NB4 (cell line): ENCODE data around the gene IFNE.

Experiments
- DNase-seq: peaks from one replicate; pipeline ENCODE4 v3.0.0; 2010; ENCODE audit warnings: low read depth
- H3K4me3 ChIP-seq: one replicate; pipeline ENCODE4 v1.5.1; 2011; ENCODE audit warnings: mild to moderate bottlenecking, low read depth, low read length, moderate library complexity
- MAX ChIP-seq: IDR thresholded peaks from 2 replicates; pipeline ENCODE4 v1.6.1; 2011; ENCODE audit warnings: low read depth, low read length
- MYC ChIP-seq: IDR thresholded peaks from 2 replicates; pipeline ENCODE4 v1.6.1; 2011; ENCODE audit warnings: low read depth, low read length
- POLR2A ChIP-seq: IDR thresholded peaks from 2 replicates; pipeline ENCODE4 v1.6.1; 2011; ENCODE audit warnings: mild to moderate bottlenecking; ENCODE audit not compliant: insufficient read length; ENCODE audit errors: extremely low read depth
- TF ChIP-seq, protein P1 (sequence below): IDR thresholded peaks from one replicate; pipeline ENCODE4 v1.5.1; 2012; ENCODE audit warnings: low read depth, low read length

IFNE gene

GRCh38 chr9:21505425-21506179, 23.5 kb upstream of the IFNE start:
- TF ChIP-seq MYC (no peak), POLR2A (no peak), MAX (no peak)
- TF ChIP-seq, protein P1, sequence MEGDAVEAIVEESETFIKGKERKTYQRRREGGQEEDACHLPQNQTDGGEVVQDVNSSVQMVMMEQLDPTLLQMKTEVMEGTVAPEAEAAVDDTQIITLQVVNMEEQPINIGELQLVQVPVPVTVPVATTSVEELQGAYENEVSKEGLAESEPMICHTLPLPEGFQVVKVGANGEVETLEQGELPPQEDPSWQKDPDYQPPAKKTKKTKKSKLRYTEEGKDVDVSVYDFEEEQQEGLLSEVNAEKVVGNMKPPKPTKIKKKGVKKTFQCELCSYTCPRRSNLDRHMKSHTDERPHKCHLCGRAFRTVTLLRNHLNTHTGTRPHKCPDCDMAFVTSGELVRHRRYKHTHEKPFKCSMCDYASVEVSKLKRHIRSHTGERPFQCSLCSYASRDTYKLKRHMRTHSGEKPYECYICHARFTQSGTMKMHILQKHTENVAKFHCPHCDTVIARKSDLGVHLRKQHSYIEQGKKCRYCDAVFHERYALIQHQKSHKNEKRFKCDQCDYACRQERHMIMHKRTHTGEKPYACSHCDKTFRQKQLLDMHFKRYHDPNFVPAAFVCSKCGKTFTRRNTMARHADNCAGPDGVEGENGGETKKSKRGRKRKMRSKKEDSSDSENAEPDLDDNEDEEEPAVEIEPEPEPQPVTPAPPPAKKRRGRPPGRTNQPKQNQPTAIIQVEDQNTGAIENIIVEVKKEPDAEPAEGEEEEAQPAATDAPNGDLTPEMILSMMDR, result no peak
- no peak overlapping the region for H3K4me3 ChIP-seq
- DNase-seq, result no peak

DNA sequence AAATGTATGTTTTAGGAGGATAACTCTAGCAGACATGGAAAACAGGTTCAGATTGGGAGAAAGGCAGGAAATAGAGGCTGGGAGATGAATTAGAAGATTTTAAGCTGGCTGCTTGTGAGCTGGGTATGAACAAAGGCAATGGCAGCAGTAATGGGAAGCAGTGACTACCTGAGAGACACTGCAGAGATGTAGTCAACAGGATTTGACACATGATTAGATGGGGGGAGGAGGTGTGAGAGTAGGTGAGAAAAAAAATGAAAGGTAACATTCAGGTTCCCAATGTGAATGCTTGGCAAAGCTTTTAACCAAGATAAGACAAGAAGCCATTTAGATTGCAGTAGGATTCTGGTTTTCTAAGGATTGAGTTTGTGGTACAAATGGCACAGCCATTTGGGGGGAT, 22.8 kb upstream of the IFNE start:
- TF ChIP-seq, protein P1, result no peak
- no peak overlapping the region for H3K4me3 ChIP-seq
- DNase-seq, result no peak

GRCh38 chr9:21504113-21504512, 22.0 kb upstream of the IFNE start:
- no peak overlapping the region for H3K4me3 ChIP-seq
- no peak for TF ChIP-seq MYC
- no peak for TF ChIP-seq POLR2A
- TF ChIP-seq MAX, result no peak
- TF ChIP-seq, protein P1, result no peak
- no peak for DNase-seq

DNA sequence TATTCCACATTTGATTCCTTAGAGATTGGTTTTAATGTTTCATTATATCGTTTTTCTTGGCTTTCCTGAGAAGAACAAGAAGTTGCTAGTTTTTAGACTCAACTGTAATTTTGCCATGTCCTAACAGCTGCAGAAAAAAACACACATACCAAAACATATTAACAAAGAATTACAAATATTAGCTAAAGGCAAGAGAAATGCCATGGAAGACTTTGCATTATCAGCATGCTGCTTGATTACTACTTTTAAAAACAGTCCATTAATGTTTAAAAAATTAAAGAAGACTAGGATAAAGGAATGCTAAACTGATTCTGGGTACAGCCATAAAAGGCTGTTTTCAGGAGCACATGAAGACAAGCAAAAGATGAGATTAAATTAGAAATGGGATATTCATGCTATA, 20.5 kb upstream of the IFNE start:
- TF ChIP-seq, protein P1, result no peak
- TF ChIP-seq POLR2A (no peak), MAX (no peak)
- no peak for DNase-seq
- no peak overlapping the region for H3K4me3 ChIP-seq

DNA sequence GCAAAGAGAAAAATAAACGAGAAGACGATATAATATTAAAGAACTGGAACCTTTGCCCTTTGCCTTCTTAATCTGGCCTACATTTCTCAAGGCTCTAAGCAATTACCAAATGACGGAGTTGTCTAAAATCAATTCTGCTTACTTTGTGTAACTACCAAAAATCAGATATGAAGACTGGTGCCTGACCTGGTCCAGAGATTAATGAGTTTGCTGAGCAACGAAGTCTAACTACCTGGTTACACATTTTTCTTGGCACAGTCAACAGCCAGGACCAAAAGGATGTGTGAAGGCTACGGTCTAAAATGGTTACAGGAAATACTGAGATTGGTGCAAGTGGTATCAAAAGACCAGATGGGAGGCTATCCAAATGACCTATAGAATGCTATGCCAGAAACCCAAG, 17.8 kb upstream of the IFNE start:
- DNase-seq, result no peak
- no peak for TF ChIP-seq MAX
- TF ChIP-seq POLR2A, result no peak
- TF ChIP-seq, protein P1, result no peak
- TF ChIP-seq MYC, result no peak
- H3K4me3 ChIP-seq, result no peak overlapping the region

DNA sequence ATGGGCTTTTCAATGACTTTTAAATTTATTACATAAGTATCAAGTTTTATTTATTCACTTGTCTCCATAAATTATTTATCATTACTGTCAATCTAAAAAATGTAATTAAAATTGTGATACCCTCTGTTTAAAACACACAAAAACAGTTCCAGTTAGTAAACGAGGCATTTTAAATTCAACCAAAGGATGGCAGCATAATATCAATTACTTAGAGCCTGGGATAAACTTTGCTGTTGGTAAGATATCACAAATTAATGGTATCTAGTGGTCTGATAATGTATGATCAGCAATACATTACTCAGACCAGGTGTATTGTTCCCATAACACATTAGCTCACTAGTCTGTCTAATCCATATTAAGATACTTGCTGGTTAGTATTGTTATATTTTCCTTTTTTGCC, 9.6 kb upstream of the IFNE start:
- no peak for DNase-seq
- no peak overlapping the region for H3K4me3 ChIP-seq
- TF ChIP-seq POLR2A (no peak), MAX (no peak), MYC (no peak)
- TF ChIP-seq, protein P1, result no peak
